Measurements from ENCODE around the gene TUBB4B. TPM values are rescaled to one million over a fixed set of nuclear protein-coding genes. Genes with fewer than 3 reads are reported as not detected.
A peak's percentile ranks its signal among the peaks of the same experiment; 100 is the strongest.

Gene TUBB4B
- total RNA-seq, 4 donors from 2014 or later: 223 to 390 (median 348) TPM

- in situ Hi-C loops (cut with MboI; ENCODE audit: low pct_ligation_motif_present in 1 of 4, low pct_unique_long_range_greater_than_20kb in 1 of 4, low sequenced_read_pairs in 3 of 4): no loop called here
- 53 to 62% methylated on average over 2 to 10 of the region's 15 CpGs for WGBS, 2 donors (ENCODE audit: low coverage in 1 of 2)
- Histone ChIP-seq H3K4me3 (no peak overlapping the region), H3K9me3 (no peaks in the 10 kb centered on the region), H3K27me3 (no peaks in the 10 kb centered on the region), H3K4me1 (peaks cover 18 to 35% (median 27%) of the 10 kb centered on the region in 4 donors), H3K36me3 (peaks cover 0 to 5% (median 0%) of the 10 kb centered on the region in 4 donors), H3K27ac (no peak overlapping the region)
- DNase-seq: peak; percentile 52
- intact Hi-C loops (cut with DNase I; ENCODE audit: low total_unique reads): no loop called here
- TF ChIP-seq POLR2AphosphoS5 (IDR thresholded peaks at IDR 0.05) (peak in 2 of 3 donors; percentile 7 to 83), POLR2A (IDR thresholded peaks at IDR 0.05) (peak; percentile 45), EP300 (IDR thresholded peaks at IDR 0.05; ENCODE audit: low read depth) (no peak), CTCF (IDR thresholded peaks at IDR 0.05) (no peak)
These were observed 2.8 kb downstream of the TUBB4B start for GRCh38 chr9:137243626-137244485.

- intact Hi-C loops (cut with DNase I; ENCODE audit: low total_unique reads): no loop called here
- WGBS, 2 donors (ENCODE audit: low coverage in 1 of 2): 71 to 80% methylated on average over 5 to 33 of the region's 36 CpGs
- in situ Hi-C loops (cut with MboI; ENCODE audit: low pct_ligation_motif_present in 1 of 4, low pct_unique_long_range_greater_than_20kb in 1 of 4, low sequenced_read_pairs in 3 of 4): no loop called here
These were observed 3.7 kb downstream of the TUBB4B start for GRCh38 chr9:137244486-137245449.

GRCh38 chr9:137245450-137246421, 4.6 kb downstream of the TUBB4B start:
- WGBS, 2 donors (ENCODE audit: low coverage in 1 of 2): 94% methylated on average over 25 of the region's 25 CpGs; no CpG with 5 or more reads in 1 of the 2 donors
- in situ Hi-C loops (cut with MboI; ENCODE audit: low pct_ligation_motif_present in 1 of 4, low pct_unique_long_range_greater_than_20kb in 1 of 4, low sequenced_read_pairs in 3 of 4): no loop called here
- no peak for TF ChIP-seq POLR2A (IDR thresholded peaks at IDR 0.05)
- TF ChIP-seq POLR2AphosphoS5 (IDR thresholded peaks at IDR 0.05): no peak
- no peak for TF ChIP-seq CTCF (IDR thresholded peaks at IDR 0.05)
- no peak for TF ChIP-seq EP300 (IDR thresholded peaks at IDR 0.05; ENCODE audit: low read depth)
- H3K36me3 ChIP-seq: peaks cover 0 to 5% (median 0%) of the 10 kb centered on the region in 4 donors
- peaks cover 11 to 22% (median 16%) of the 10 kb centered on the region in 4 donors for H3K4me1 ChIP-seq
- H3K9me3 ChIP-seq: no peaks in the 10 kb centered on the region
- H3K4me3 ChIP-seq: no peak overlapping the region
- no peak overlapping the region for H3K27ac ChIP-seq
- intact Hi-C loops (cut with DNase I; ENCODE audit: low total_unique reads): no loop called here
- no peak for DNase-seq
- H3K27me3 ChIP-seq: no peaks in the 10 kb centered on the region

More at GRCh38 chr9:137244486-137245449, 3.7 kb downstream of the TUBB4B start:
- no peaks in the 10 kb centered on the region for H3K9me3 ChIP-seq
- no peak for DNase-seq
- H3K27me3 ChIP-seq: no peaks in the 10 kb centered on the region
- H3K27ac ChIP-seq: no peak overlapping the region
- no peak overlapping the region for H3K4me3 ChIP-seq
- peaks cover 0 to 5% (median 0%) of the 10 kb centered on the region in 4 donors for H3K36me3 ChIP-seq
- no peak for TF ChIP-seq EP300 (IDR thresholded peaks at IDR 0.05; ENCODE audit: low read depth)
- no peak for TF ChIP-seq CTCF (IDR thresholded peaks at IDR 0.05)
- TF ChIP-seq POLR2A (IDR thresholded peaks at IDR 0.05): no peak
- peak in 1 of 3 donors; percentile 53 for TF ChIP-seq POLR2AphosphoS5 (IDR thresholded peaks at IDR 0.05)
- peaks cover 12 to 26% (median 17%) of the 10 kb centered on the region in 4 donors for H3K4me1 ChIP-seq
